D721Med (cell line): ENCODE data around the gene PRKCA.

Experiments used
- DNase-seq: peaks from one replicate; pipeline ENCODE4 v3.0.0; 2011; ENCODE audit warnings: low spot score; ENCODE audit not compliant: insufficient read length
- FAIRE-seq: peaks from 2 replicates; lab custom pipeline; 2011; peaks lifted over from hg19 to GRCh38; lab: Jason Lieb, UNC
- TF ChIP-seq, protein P1 (sequence below): IDR thresholded peaks from 2 replicates; pipeline ENCODE4 v1.5.1; 2012; ENCODE audit warnings: mild to moderate bottlenecking, control low read depth; ENCODE audit not compliant: insufficient read depth; ENCODE audit errors: missing control alignments

The PRKCA gene

GRCh38 chr17:66662496-66662895, 360.1 kb downstream of the PRKCA start:
- TF ChIP-seq, protein P1, sequence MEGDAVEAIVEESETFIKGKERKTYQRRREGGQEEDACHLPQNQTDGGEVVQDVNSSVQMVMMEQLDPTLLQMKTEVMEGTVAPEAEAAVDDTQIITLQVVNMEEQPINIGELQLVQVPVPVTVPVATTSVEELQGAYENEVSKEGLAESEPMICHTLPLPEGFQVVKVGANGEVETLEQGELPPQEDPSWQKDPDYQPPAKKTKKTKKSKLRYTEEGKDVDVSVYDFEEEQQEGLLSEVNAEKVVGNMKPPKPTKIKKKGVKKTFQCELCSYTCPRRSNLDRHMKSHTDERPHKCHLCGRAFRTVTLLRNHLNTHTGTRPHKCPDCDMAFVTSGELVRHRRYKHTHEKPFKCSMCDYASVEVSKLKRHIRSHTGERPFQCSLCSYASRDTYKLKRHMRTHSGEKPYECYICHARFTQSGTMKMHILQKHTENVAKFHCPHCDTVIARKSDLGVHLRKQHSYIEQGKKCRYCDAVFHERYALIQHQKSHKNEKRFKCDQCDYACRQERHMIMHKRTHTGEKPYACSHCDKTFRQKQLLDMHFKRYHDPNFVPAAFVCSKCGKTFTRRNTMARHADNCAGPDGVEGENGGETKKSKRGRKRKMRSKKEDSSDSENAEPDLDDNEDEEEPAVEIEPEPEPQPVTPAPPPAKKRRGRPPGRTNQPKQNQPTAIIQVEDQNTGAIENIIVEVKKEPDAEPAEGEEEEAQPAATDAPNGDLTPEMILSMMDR = no peak
- DNase-seq (no peak), FAIRE-seq (no peak)

GRCh38 chr17:66663041-66663606, 360.7 kb downstream of the PRKCA start:
- no peak for DNase-seq
- TF ChIP-seq, protein P1 = no peak
- FAIRE-seq = no peak

- no peak for DNase-seq
- TF ChIP-seq, protein P1 = no peak
- FAIRE-seq = no peak
Observed at GRCh38 chr17:66664336-66664735, 361.9 kb downstream of the PRKCA start.

DNA sequence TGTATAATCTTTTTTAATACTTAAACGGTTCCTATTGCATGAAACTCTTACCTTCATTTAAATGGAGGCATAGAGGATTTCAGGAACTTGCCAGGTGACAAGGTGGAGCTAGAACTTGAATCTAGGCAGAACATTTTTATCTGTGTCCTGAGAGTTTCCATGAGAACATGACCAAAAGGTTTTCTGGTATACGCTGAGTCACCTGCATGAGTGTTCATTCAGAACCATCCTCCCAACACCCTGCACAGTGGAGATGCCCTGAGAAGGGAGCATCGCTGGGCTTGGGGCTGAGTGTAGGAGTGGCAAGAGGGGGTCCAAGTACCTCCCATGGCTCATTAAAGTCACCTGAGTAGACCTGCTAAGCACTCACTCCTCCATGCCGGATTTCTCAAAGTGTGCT, 362.8 kb downstream of the PRKCA start:
- DNase-seq (no peak), FAIRE-seq (no peak)
- TF ChIP-seq, protein P1 = no peak

DNA sequence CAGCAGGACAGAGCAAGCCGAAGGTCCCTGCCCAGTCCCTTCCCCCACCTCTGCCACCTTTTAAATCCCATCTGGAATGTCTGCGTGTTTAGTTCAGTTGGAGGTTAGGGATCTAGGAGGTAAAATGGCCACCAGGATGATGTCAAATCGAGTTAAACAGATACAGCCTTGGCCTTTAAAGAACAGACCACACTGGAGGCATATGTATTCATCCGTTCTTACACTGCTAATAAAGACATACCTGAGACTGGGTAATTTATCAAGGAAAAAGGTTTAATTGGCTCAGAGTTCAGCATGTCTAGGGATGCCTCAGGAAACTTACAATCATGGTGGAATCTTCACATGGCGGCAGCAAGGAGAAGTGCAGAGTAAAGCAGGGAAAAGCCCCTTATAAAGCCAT, 364.7 kb downstream of the PRKCA start:
- TF ChIP-seq, protein P1 = no peak
- DNase-seq (no peak), FAIRE-seq (no peak)

GRCh38 chr17:66667491-66668030, 365.1 kb downstream of the PRKCA start:
- no peak for DNase-seq
- FAIRE-seq = no peak

DNA sequence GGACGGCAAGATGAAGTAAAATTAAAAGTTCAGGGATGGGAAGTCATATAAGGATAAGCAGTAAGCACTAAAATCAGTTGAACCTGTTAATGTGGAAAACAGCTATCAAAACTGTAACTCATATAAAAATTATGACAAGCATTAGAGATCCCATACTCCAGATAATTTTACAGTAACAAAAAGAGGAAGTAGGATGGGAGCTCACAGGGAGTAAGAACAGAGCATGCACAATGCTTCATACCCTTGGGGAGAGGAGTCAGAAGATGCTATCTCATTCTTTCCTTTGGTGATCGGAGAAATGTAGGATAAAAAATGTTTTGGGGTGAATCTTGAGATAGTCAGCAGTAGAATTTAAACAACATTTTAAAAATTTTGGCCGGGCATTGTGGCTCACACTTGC, 367.8 kb downstream of the PRKCA start:
- TF ChIP-seq, protein P1 = no peak
- DNase-seq = no peak
- no peak for FAIRE-seq

More at GRCh38 chr17:66667491-66668030, 365.1 kb downstream of the PRKCA start:
- TF ChIP-seq, protein P1 = no peak
